22Rv1 (cell line): Measurements from ENCODE around the gene ACAT2.

Experiments
- ZFX ChIP-seq: fragments of 450-650 bp; IDR thresholded peaks from 2 replicates; pipeline ENCODE4 v1.6.1; 2017; ENCODE audit warnings: antibody characterized with exemption, borderline replicate concordance
- TF ChIP-seq, protein P1 (sequence below): fragments of 450-650 bp; IDR thresholded peaks from 2 replicates; pipeline ENCODE4 v1.5.1; 2017; ENCODE audit warnings: mild to moderate bottlenecking

DNA sequence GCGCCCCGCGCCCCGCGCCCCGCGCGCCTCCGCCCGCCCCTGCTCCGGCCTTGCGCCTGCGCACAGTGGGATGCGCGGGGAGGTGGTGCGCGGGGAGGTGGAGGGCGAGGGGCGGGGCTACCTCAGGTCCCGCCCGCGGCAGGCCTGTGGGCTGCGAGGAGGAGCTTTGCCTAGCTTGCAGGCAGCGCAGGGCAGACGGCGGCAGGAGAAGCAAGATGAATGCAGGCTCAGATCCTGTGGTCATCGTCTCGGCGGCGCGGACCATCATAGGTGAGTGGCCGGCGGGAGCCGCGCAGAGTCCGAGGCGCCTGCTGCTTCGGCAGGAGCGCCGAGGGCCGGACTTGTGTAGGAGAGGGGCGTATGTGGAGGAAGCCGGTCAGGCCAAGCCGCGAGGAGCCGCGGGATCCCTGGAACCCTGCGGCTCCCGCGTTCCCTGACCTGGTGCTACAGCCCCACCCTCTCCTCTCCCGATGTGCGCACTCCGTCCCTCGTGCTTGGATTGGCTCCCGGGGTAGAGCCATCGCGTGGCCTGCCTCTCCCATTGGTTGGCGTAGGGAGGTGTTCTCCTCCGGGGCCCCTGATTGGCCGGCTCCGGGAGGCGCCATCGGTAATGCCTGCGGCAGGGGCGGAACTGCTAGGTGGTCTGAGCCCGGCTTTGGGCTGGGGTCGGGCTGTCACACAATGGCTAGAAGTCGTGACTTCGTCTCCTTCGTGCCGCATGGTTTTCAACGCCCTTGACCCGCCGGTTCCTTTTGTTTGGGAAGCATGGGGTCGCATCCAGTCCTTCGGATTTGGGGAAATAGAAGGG lies at the start of gene ACAT2:
- TF ChIP-seq, protein P1, sequence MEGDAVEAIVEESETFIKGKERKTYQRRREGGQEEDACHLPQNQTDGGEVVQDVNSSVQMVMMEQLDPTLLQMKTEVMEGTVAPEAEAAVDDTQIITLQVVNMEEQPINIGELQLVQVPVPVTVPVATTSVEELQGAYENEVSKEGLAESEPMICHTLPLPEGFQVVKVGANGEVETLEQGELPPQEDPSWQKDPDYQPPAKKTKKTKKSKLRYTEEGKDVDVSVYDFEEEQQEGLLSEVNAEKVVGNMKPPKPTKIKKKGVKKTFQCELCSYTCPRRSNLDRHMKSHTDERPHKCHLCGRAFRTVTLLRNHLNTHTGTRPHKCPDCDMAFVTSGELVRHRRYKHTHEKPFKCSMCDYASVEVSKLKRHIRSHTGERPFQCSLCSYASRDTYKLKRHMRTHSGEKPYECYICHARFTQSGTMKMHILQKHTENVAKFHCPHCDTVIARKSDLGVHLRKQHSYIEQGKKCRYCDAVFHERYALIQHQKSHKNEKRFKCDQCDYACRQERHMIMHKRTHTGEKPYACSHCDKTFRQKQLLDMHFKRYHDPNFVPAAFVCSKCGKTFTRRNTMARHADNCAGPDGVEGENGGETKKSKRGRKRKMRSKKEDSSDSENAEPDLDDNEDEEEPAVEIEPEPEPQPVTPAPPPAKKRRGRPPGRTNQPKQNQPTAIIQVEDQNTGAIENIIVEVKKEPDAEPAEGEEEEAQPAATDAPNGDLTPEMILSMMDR = no peak
- TF ChIP-seq ZFX = no peak
